Liver (tissue), 9 donors: ENCODE measurements around the gene LAMA2. TPM values are rescaled to one million over a fixed set of nuclear protein-coding genes. Genes with fewer than 3 reads are reported as not detected.

ENCODE experiments used
- DNase-seq: peaks from one replicate; pipeline ENCODE4 v3.0.0-alpha.2; 2017; ENCODE audit warnings: low spot score
- H3K27ac ChIP-seq, 2 donors: one replicate each; pipeline ENCODE4 v1.7.0; 2013; ENCODE audit warnings: inconsistent platforms in 2 of 2, low read length in 2 of 2, control low read depth in 1 of 2, low read depth in 1 of 2, mild to moderate bottlenecking in 1 of 2
- H3K27me3 ChIP-seq, 4 donors: one replicate each; pipeline versions ENCODE4 v1.6.1 to v1.7.0; 2013; ENCODE audit warnings: low read length in 3 of 4, inconsistent platforms in 1 of 4, mild to moderate bottlenecking in 1 of 4, moderate library complexity in 1 of 4; ENCODE audit not compliant: control insufficient read depth in 4 of 4, insufficient read depth in 4 of 4
- H3K36me3 ChIP-seq, 4 donors: one replicate each; pipeline versions ENCODE4 v1.6.1 to v1.7.0; 2013; ENCODE audit warnings: low read length in 3 of 4, mild to moderate bottlenecking in 3 of 4, low read depth in 1 of 4, moderate library complexity in 1 of 4; ENCODE audit not compliant: control insufficient read depth in 4 of 4, insufficient read depth in 3 of 4
- H3K4me1 ChIP-seq, 4 donors: one replicate each; pipeline versions ENCODE4 v1.6.1 to v1.7.0; 2013; ENCODE audit warnings: low read length in 3 of 4, mild to moderate bottlenecking in 3 of 4, moderate library complexity in 1 of 4; ENCODE audit not compliant: control insufficient read depth in 4 of 4, insufficient read depth in 4 of 4
- H3K4me3 ChIP-seq, 3 donors: one replicate each; pipeline versions ENCODE4 v1.6.1 to v1.7.0; 2013; ENCODE audit warnings: low read length in 3 of 3, control low read depth in 1 of 3, low read depth in 1 of 3, mild to moderate bottlenecking in 1 of 3
- H3K9ac ChIP-seq, 2 donors: one replicate each; pipeline ENCODE4 v1.7.0; 2013; ENCODE audit warnings: low read length in 2 of 2, mild to moderate bottlenecking in 2 of 2, moderate library complexity in 2 of 2, control low read depth in 1 of 2, low read depth in 1 of 2
- H3K9me3 ChIP-seq, 4 donors: one replicate each; pipeline versions ENCODE4 v1.6.1 to v1.7.0; 2013; ENCODE audit warnings: low read length in 3 of 4; ENCODE audit not compliant: control insufficient read depth in 4 of 4
- FOXA1 ChIP-seq: IDR thresholded peaks from 2 replicates; pipeline ENCODE4 v1.6.1; 2016; ENCODE audit warnings: antibody characterized with exemption
- FOXA2 ChIP-seq: IDR thresholded peaks from 2 replicates; pipeline ENCODE4 v1.6.1; 2016; ENCODE audit warnings: antibody characterized with exemption
- GABPA ChIP-seq, 2 donors: IDR thresholded peaks in 1 of 2; conservative IDR thresholded peaks in 1 of 2; 2 replicates each; pipeline ENCODE4 v1.6.1; 2016; ENCODE audit warnings: antibody characterized with exemption in 2 of 2, mild to moderate bottlenecking in 1 of 2, moderate library complexity in 1 of 2
- HNF4A ChIP-seq, 2 donors: conservative IDR thresholded peaks; 2 replicates each; pipeline ENCODE4 v1.6.1; 2016; ENCODE audit warnings: antibody characterized with exemption in 2 of 2, mild to moderate bottlenecking in 2 of 2
- HNF4G ChIP-seq: IDR thresholded peaks from 2 replicates; pipeline ENCODE4 v1.6.1; 2016; ENCODE audit warnings: antibody characterized with exemption
- JUND ChIP-seq, 2 donors: IDR thresholded peaks; 2 replicates each; pipeline ENCODE4 v1.6.1; 2016; ENCODE audit warnings: antibody characterized with exemption in 2 of 2
- NR2F2 ChIP-seq: IDR thresholded peaks from 2 replicates; pipeline ENCODE4 v1.6.1; 2016; ENCODE audit warnings: antibody characterized with exemption
- RAD21 ChIP-seq, 2 donors: IDR thresholded peaks; 2 replicates each; pipeline ENCODE4 v1.6.1; 2016; ENCODE audit warnings: antibody characterized with exemption in 2 of 2, mild to moderate bottlenecking in 2 of 2
- RXRA ChIP-seq, 2 donors: IDR thresholded peaks; 2 replicates each; pipeline ENCODE4 v1.6.1; 2017 to 2018; ENCODE audit warnings: antibody characterized with exemption in 2 of 2, mild to moderate bottlenecking in 1 of 2
- SP1 ChIP-seq: IDR thresholded peaks from 2 replicates; pipeline ENCODE4 v1.6.1; 2018; ENCODE audit warnings: antibody characterized with exemption, mild to moderate bottlenecking
- TAF1 ChIP-seq: conservative IDR thresholded peaks from 2 replicates; pipeline ENCODE4 v1.6.1; 2016; ENCODE audit warnings: antibody characterized with exemption, mild to moderate bottlenecking
- YY1 ChIP-seq: IDR thresholded peaks from 2 replicates; pipeline ENCODE4 v1.6.1; 2016; ENCODE audit warnings: antibody characterized with exemption, mild to moderate bottlenecking
- ZBTB33 ChIP-seq: IDR thresholded peaks from 2 replicates; pipeline ENCODE4 v1.6.1; 2016; ENCODE audit warnings: antibody characterized with exemption
- WGBS: extraction: QIAGEN DNeasy Blood & Tissue Kit; methylation state at CpG from one replicate; pipeline ENCODE4 v1.1.7; 2013; 5-methylcytosine and 5-hydroxymethylcytosine counted together
- polyA plus RNA-seq, 2 donors: library from polyadenylated mRNA; stranded (reverse) in 1 of 2; unstranded in 1 of 2; fragments of 200-250 nt in 1 of 2; fragments of >200 nt in 1 of 2; fragmentation: Nextera tagmentation in 1 of 2; extraction: Ambion mirVana in 1 of 2; gene quantifications; one replicate each; pipeline versions ENCODE4 v1.2.1 to v1.2.3, GENCODE V29; 2013 to 2015
- total RNA-seq, 2 donors: library from RNA; depleted of rRNA; stranded (reverse); fragments of >200 nt; gene quantifications; one replicate each; pipeline ENCODE4 v1.2.3, GENCODE V29; 2014
- TF ChIP-seq, protein P1 (sequence below): IDR thresholded peaks from 2 replicates; pipeline ENCODE4 v1.6.1; 2016; ENCODE audit warnings: antibody characterized with exemption, mild to moderate bottlenecking
- TF ChIP-seq, protein P2 (sequence below): fragments of 150-350 bp; IDR thresholded peaks from 2 replicates; pipeline ENCODE4 v1.5.1; 2017; ENCODE audit warnings: improper control_type of control experiment, low read depth, low read length; ENCODE audit not compliant: missing input control
- TF ChIP-seq, protein P3 (sequence below): IDR thresholded peaks from 2 replicates; pipeline ENCODE4 v1.6.1; 2016; ENCODE audit warnings: antibody characterized with exemption
- TF ChIP-seq, protein P4 (sequence below): IDR thresholded peaks from 2 replicates; pipeline ENCODE4 v1.6.1; 2016; ENCODE audit warnings: antibody characterized with exemption
- donor health status: healthy.
- donor health status: healthy.
- donor health status: healthy.
- donor health status: healthy.
- donor health status: healthy.

LAMA2 gene
- total and polyA plus RNA-seq, 4 donors, result 1.3 to 17.0 (median 3.0) TPM

GRCh38 chr6:129008591-129008990 lies 125.7 kb downstream of the LAMA2 start:
- Histone ChIP-seq H3K4me3 (no peak overlapping the region), H3K9me3 (no peaks in the 10 kb centered on the region), H3K27me3 (no peaks in the 10 kb centered on the region), H3K36me3 (no peaks in the 10 kb centered on the region), H3K4me1 (no peaks in the 10 kb centered on the region), H3K9ac (no peak overlapping the region), H3K27ac (no peak overlapping the region)
- 51% methylated on average over 2 of the region's 2 CpGs for WGBS
- TF ChIP-seq HNF4G (no peak), RAD21 (IDR thresholded peaks at IDR 0.05) (no peak), ZBTB33 (no peak), JUND (IDR thresholded peaks at IDR 0.05) (no peak), TAF1 (no peak), NR2F2 (no peak), HNF4A (conservative IDR thresholded peaks at IDR 0.05) (no peak), YY1 (no peak)
- TF ChIP-seq, protein P1, sequence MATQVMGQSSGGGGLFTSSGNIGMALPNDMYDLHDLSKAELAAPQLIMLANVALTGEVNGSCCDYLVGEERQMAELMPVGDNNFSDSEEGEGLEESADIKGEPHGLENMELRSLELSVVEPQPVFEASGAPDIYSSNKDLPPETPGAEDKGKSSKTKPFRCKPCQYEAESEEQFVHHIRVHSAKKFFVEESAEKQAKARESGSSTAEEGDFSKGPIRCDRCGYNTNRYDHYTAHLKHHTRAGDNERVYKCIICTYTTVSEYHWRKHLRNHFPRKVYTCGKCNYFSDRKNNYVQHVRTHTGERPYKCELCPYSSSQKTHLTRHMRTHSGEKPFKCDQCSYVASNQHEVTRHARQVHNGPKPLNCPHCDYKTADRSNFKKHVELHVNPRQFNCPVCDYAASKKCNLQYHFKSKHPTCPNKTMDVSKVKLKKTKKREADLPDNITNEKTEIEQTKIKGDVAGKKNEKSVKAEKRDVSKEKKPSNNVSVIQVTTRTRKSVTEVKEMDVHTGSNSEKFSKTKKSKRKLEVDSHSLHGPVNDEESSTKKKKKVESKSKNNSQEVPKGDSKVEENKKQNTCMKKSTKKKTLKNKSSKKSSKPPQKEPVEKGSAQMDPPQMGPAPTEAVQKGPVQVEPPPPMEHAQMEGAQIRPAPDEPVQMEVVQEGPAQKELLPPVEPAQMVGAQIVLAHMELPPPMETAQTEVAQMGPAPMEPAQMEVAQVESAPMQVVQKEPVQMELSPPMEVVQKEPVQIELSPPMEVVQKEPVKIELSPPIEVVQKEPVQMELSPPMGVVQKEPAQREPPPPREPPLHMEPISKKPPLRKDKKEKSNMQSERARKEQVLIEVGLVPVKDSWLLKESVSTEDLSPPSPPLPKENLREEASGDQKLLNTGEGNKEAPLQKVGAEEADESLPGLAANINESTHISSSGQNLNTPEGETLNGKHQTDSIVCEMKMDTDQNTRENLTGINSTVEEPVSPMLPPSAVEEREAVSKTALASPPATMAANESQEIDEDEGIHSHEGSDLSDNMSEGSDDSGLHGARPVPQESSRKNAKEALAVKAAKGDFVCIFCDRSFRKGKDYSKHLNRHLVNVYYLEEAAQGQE, result no peak
- TF ChIP-seq, protein P2, sequence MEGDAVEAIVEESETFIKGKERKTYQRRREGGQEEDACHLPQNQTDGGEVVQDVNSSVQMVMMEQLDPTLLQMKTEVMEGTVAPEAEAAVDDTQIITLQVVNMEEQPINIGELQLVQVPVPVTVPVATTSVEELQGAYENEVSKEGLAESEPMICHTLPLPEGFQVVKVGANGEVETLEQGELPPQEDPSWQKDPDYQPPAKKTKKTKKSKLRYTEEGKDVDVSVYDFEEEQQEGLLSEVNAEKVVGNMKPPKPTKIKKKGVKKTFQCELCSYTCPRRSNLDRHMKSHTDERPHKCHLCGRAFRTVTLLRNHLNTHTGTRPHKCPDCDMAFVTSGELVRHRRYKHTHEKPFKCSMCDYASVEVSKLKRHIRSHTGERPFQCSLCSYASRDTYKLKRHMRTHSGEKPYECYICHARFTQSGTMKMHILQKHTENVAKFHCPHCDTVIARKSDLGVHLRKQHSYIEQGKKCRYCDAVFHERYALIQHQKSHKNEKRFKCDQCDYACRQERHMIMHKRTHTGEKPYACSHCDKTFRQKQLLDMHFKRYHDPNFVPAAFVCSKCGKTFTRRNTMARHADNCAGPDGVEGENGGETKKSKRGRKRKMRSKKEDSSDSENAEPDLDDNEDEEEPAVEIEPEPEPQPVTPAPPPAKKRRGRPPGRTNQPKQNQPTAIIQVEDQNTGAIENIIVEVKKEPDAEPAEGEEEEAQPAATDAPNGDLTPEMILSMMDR, result no peak
- TF ChIP-seq, protein P3, sequence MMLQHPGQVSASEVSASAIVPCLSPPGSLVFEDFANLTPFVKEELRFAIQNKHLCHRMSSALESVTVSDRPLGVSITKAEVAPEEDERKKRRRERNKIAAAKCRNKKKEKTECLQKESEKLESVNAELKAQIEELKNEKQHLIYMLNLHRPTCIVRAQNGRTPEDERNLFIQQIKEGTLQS, result no peak
- no peak for DNase-seq

DNA sequence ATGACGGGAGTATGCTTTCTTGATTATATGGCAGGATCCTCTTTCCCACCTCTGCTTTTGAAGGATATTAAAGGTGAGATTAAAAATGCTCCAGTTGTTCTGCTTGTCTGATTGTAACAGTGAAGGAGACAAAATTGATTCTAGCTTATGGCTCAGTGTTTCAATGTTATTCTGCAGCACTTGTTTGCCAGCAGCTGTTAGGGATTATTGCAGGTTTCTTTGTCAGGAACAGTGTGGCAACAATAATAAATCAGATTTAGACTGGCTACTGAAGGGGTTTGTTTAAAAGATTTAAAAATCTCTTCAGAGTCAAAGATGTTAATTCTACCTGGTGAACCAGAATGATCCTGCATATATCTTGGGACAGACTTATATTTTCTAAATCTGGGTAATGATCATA lies 126.9 kb downstream of the LAMA2 start:
- Histone ChIP-seq H3K9me3 (no peaks in the 10 kb centered on the region), H3K27ac (no peak overlapping the region), H3K9ac (no peak overlapping the region), H3K27me3 (no peaks in the 10 kb centered on the region), H3K4me3 (no peak overlapping the region), H3K4me1 (no peaks in the 10 kb centered on the region), H3K36me3 (no peaks in the 10 kb centered on the region)
- TF ChIP-seq HNF4A (conservative IDR thresholded peaks at IDR 0.05), result no peak
- TF ChIP-seq GABPA (IDR thresholded peaks at IDR 0.05 in 1 of 2, conservative IDR thresholded peaks at IDR 0.05 in 1 of 2), result no peak
- TF ChIP-seq, protein P4, sequence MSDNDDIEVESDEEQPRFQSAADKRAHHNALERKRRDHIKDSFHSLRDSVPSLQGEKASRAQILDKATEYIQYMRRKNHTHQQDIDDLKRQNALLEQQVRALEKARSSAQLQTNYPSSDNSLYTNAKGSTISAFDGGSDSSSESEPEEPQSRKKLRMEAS, result no peak
- TF ChIP-seq ZBTB33, result no peak
- TF ChIP-seq RXRA (IDR thresholded peaks at IDR 0.05), result no peak
- TF ChIP-seq, protein P1, result no peak
- TF ChIP-seq TAF1, result no peak
- TF ChIP-seq HNF4G, result no peak
- TF ChIP-seq, protein P3, result no peak
- no peak for TF ChIP-seq FOXA1
- no peak for TF ChIP-seq SP1
- TF ChIP-seq FOXA2, result no peak
- WGBS, result 75% methylated on average over 1 of the region's 1 CpG
- no peak for DNase-seq
